ENCODE results near the gene MPI.
A peak's percentile ranks its signal among the peaks of the same experiment; 100 is the strongest.

DNA sequence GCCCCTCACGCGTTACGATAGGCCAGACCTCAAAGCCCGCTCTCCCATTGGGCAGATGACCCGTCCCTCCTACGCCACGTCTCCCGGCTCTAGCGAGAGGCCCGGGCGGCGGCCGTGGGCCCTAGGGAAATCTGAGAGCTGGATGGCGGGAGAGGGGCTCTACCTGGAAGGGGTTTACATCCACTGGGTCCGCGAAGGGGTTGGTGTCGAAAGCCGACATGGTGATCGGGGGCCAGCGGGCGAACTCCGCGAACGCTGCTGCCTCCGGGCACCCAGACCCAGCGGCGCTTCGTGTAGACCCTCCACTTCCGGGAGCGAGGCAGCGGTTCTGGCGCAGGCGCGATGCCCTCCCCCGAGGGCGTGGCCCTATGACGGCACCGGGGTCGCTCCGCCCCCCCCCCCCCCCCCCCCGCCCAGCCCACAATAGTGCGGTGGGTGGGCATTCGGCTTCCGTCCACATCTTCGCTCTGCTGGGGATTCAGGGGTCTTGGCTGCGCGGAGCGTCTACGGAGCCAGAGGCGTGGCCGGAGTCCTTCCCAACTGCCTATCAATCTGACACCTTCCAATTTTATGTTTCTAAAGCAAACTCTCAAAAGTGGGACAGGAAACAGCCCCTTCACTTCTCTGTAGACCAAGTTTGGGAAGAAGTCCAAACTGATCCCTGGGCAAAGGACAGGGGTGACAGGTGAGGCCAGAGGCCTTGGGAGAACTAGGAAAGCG lies 16.6 kb upstream of the MPI start, which contains the start of gene SCAMP2:
- TF ChIP-seq CTCF (IDR thresholded peaks at IDR 0.05; ENCODE audit: low read depth, low read length, missing input control) (no peak), EGR1 (IDR thresholded peaks at IDR 0.05; ENCODE audit: low read depth in 2 of 2) (no peak), TAF1 (conservative IDR thresholded peaks at IDR 0.05) (no peak), JUND (IDR thresholded peaks at IDR 0.05) (no peak)
- TF ChIP-seq, protein P1, sequence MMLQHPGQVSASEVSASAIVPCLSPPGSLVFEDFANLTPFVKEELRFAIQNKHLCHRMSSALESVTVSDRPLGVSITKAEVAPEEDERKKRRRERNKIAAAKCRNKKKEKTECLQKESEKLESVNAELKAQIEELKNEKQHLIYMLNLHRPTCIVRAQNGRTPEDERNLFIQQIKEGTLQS (IDR thresholded peaks at IDR 0.05) = no peak
- TF ChIP-seq, protein P2, sequence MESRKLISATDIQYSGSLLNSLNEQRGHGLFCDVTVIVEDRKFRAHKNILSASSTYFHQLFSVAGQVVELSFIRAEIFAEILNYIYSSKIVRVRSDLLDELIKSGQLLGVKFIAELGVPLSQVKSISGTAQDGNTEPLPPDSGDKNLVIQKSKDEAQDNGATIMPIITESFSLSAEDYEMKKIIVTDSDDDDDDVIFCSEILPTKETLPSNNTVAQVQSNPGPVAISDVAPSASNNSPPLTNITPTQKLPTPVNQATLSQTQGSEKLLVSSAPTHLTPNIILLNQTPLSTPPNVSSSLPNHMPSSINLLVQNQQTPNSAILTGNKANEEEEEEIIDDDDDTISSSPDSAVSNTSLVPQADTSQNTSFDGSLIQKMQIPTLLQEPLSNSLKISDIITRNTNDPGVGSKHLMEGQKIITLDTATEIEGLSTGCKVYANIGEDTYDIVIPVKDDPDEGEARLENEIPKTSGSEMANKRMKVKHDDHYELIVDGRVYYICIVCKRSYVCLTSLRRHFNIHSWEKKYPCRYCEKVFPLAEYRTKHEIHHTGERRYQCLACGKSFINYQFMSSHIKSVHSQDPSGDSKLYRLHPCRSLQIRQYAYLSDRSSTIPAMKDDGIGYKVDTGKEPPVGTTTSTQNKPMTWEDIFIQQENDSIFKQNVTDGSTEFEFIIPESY (IDR thresholded peaks at IDR 0.05) = no peak
- TF ChIP-seq, protein P3, sequence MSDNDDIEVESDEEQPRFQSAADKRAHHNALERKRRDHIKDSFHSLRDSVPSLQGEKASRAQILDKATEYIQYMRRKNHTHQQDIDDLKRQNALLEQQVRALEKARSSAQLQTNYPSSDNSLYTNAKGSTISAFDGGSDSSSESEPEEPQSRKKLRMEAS (IDR thresholded peaks at IDR 0.05) = peak; percentile 57

All from liver (tissue), 3 donors.